HG02678 (cell line): ENCODE data around the gene LRRC37A2.
"Not testable (repeated sequence)": the region's sequence is repeated elsewhere in the genome, so short reads cannot be mapped to it uniquely, and the experiment has no call there.

Source experiments
- ATAC-seq: cut with Tn5 transposase; IDR thresholded peaks from one replicate; pipeline ENCODE4 v1.9.1; 2021; ENCODE audit warnings: mild to moderate bottlenecking, moderate library complexity; ENCODE audit not compliant: unreplicated experiment

LRRC37A2 gene

GRCh38 chr17:46591332-46591731, 79.1 kb downstream of the LRRC37A2 start:
- not testable (repeated sequence) for ATAC-seq

- ATAC-seq, result not testable (repeated sequence)
Observed at GRCh38 chr17:46598344-46598931, 86.2 kb downstream of the LRRC37A2 start.

GRCh38 chr17:46600767-46601166, 88.5 kb downstream of the LRRC37A2 start:
- ATAC-seq, result not testable (repeated sequence)

GRCh38 chr17:46603125-46603524, 90.9 kb downstream of the LRRC37A2 start:
- ATAC-seq, result peak; percentile 86
